WTC11 (cell line): ENCODE measurements around the gene CLEC1A. TPM values are rescaled to one million over a fixed set of nuclear protein-coding genes. Genes with fewer than 3 reads are reported as not detected.

ENCODE experiments used
- ATAC-seq: fragments of 200-7000 bp; cut with Tn5 transposase; 2 replicates; pipeline ENCODE4 v1.10.0; 2021; ENCODE audit warnings: mild to moderate bottlenecking, moderate library complexity
- CTCF ChIA-PET: fragments of 300-600 bp; sonication (Branson Sonifier 250); formaldehyde crosslinking; loops from one replicate; lab custom pipeline; 2021; ENCODE audit warnings: antibody characterized with exemption; lab: Charles Lee
- POLR2A ChIA-PET: fragments of 350-600 bp; sonication (Branson Sonifier 250); formaldehyde crosslinking; loops from one replicate; lab custom pipeline; 2021; ENCODE audit warnings: antibody characterized with exemption; lab: Charles Lee
- DNase-seq: peaks from one replicate; pipeline ENCODE4 v3.0.0; 2021; ENCODE audit warnings: low spot score
- H3K27ac Mint-ChIP-seq: 2 replicates; pipeline ENCODE4 v1.8.0; 2021; ENCODE audit warnings: mixed read lengths
- H3K27me3 Mint-ChIP-seq: 2 replicates; pipeline ENCODE4 v1.8.0; 2021; ENCODE audit warnings: low read depth, mild to moderate bottlenecking, moderate library complexity, mixed read lengths
- H3K36me3 Mint-ChIP-seq: 2 replicates; pipeline ENCODE4 v1.8.0; 2021; ENCODE audit warnings: mixed read lengths
- H3K4me1 Mint-ChIP-seq: 2 replicates; pipeline ENCODE4 v1.8.0; 2022; ENCODE audit warnings: mixed read lengths
- H3K4me3 Mint-ChIP-seq: 2 replicates; pipeline ENCODE4 v1.8.0; 2021; ENCODE audit warnings: mild to moderate bottlenecking, moderate library complexity, mixed read lengths
- H3K9me3 Mint-ChIP-seq: 2 replicates; pipeline ENCODE4 v1.8.0; 2021; ENCODE audit warnings: mixed read lengths
- AR ChIP-seq: fragments of 250-450 bp; sonication (Bioruptor Pico); IDR thresholded peaks from 2 replicates; pipeline ENCODE4 v1.9.0; 2021; ENCODE audit warnings: mild to moderate bottlenecking
- CREM ChIP-seq: sonication (generic); formaldehyde crosslinking; IDR thresholded peaks from 2 replicates; pipeline ENCODE4 v1.8.1; 2022; ENCODE audit warnings: mild to moderate bottlenecking, missing genetic modification reagents, moderate library complexity
- E2F1 ChIP-seq: sonication (generic); formaldehyde crosslinking; IDR thresholded peaks from 2 replicates; pipeline ENCODE4 v1.8.0; 2022; ENCODE audit warnings: mild to moderate bottlenecking, missing genetic modification reagents
- MYBL2 ChIP-seq: sonication (generic); formaldehyde crosslinking; IDR thresholded peaks from 2 replicates; pipeline ENCODE4 v1.8.1; 2023; ENCODE audit warnings: mild to moderate bottlenecking, moderate library complexity, missing genetic modification reagents
- NFE2L1 ChIP-seq: sonication (generic); formaldehyde crosslinking; IDR thresholded peaks from 2 replicates; pipeline ENCODE4 v1.8.1; 2023; ENCODE audit warnings: missing genetic modification reagents
- NFYB ChIP-seq: sonication (generic); formaldehyde crosslinking; conservative IDR thresholded peaks from 2 replicates; pipeline ENCODE4 v1.8.0; 2022; ENCODE audit warnings: low read depth, missing genetic modification reagents
- SMAD3 ChIP-seq: sonication (generic); formaldehyde crosslinking; IDR thresholded peaks from 2 replicates; pipeline ENCODE4 v1.8.0; 2022; ENCODE audit warnings: missing genetic modification reagents, mild to moderate bottlenecking, borderline replicate concordance
- SP1 ChIP-seq: sonication (generic); formaldehyde crosslinking; conservative IDR thresholded peaks from 2 replicates; pipeline ENCODE4 v1.8.1; 2022; ENCODE audit warnings: missing genetic modification reagents
- ZNF396 ChIP-seq: fragments of 250-450 bp; sonication (Bioruptor Pico); IDR thresholded peaks from 2 replicates; pipeline ENCODE4 v1.8.0; 2021; ENCODE audit warnings: mild to moderate bottlenecking, moderate library complexity, borderline replicate concordance
- total RNA-seq: library from RNA; stranded (reverse); gene quantifications from 3 replicates; pipeline ENCODE4 v1.2.3, GENCODE V29; 2021
- TF ChIP-seq, protein P1 (sequence below): sonication (generic); formaldehyde crosslinking; IDR thresholded peaks from 2 replicates; pipeline ENCODE4 v1.8.1; 2023; ENCODE audit warnings: mild to moderate bottlenecking, missing genetic modification reagents, borderline replicate concordance
- TF ChIP-seq, protein P2 (sequence below): sonication (generic); formaldehyde crosslinking; IDR thresholded peaks from 2 replicates; pipeline ENCODE4 v1.8.0; 2023; ENCODE audit warnings: mild to moderate bottlenecking, missing genetic modification reagents
- TF ChIP-seq, protein P3 (sequence below): sonication (generic); formaldehyde crosslinking; IDR thresholded peaks from 2 replicates; pipeline ENCODE4 v1.8.0; 2023; ENCODE audit warnings: missing genetic modification reagents, mild to moderate bottlenecking, borderline replicate concordance
- TF ChIP-seq, protein P4 (sequence below): sonication (generic); formaldehyde crosslinking; IDR thresholded peaks from 2 replicates; pipeline ENCODE4 v1.8.1; 2022; ENCODE audit warnings: low read depth, mild to moderate bottlenecking, moderate library complexity, missing genetic modification reagents, borderline replicate concordance
- TF ChIP-seq, protein P5 (sequence below): fragments of 250-450 bp; sonication (Bioruptor Pico); IDR thresholded peaks from 2 replicates; pipeline ENCODE4 v1.8.0; 2021; ENCODE audit warnings: mild to moderate bottlenecking

The CLEC1A gene
- total RNA-seq, 1 experiment from 2014 or later = not detected

- Mint-ChIP-seq H3K27ac (no peak overlapping the region), H3K4me3 (no peak overlapping the region), H3K9me3 (no peaks in the 10 kb centered on the region), H3K27me3 (no peaks in the 10 kb centered on the region), H3K36me3 (no peaks in the 10 kb centered on the region), H3K4me1 (no peaks in the 10 kb centered on the region; the same call in 1 of the 2 replicates)
- DNase-seq = no peak
- ChIA-PET CTCF (no interaction called here), POLR2A (no interaction called here)
- no peak for ATAC-seq
- TF ChIP-seq CREM (CRISPR knock-in tag) = no peak
- no peak for TF ChIP-seq SP1 (CRISPR knock-in tag)
- no peak for TF ChIP-seq SMAD3 (CRISPR knock-in tag)
- TF ChIP-seq, protein P1, sequence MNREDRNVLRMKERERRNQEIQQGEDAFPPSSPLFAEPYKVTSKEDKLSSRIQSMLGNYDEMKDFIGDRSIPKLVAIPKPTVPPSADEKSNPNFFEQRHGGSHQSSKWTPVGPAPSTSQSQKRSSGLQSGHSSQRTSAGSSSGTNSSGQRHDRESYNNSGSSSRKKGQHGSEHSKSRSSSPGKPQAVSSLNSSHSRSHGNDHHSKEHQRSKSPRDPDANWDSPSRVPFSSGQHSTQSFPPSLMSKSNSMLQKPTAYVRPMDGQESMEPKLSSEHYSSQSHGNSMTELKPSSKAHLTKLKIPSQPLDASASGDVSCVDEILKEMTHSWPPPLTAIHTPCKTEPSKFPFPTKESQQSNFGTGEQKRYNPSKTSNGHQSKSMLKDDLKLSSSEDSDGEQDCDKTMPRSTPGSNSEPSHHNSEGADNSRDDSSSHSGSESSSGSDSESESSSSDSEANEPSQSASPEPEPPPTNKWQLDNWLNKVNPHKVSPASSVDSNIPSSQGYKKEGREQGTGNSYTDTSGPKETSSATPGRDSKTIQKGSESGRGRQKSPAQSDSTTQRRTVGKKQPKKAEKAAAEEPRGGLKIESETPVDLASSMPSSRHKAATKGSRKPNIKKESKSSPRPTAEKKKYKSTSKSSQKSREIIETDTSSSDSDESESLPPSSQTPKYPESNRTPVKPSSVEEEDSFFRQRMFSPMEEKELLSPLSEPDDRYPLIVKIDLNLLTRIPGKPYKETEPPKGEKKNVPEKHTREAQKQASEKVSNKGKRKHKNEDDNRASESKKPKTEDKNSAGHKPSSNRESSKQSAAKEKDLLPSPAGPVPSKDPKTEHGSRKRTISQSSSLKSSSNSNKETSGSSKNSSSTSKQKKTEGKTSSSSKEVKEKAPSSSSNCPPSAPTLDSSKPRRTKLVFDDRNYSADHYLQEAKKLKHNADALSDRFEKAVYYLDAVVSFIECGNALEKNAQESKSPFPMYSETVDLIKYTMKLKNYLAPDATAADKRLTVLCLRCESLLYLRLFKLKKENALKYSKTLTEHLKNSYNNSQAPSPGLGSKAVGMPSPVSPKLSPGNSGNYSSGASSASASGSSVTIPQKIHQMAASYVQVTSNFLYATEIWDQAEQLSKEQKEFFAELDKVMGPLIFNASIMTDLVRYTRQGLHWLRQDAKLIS (CRISPR knock-in tag) = no peak
- TF ChIP-seq, protein P2, sequence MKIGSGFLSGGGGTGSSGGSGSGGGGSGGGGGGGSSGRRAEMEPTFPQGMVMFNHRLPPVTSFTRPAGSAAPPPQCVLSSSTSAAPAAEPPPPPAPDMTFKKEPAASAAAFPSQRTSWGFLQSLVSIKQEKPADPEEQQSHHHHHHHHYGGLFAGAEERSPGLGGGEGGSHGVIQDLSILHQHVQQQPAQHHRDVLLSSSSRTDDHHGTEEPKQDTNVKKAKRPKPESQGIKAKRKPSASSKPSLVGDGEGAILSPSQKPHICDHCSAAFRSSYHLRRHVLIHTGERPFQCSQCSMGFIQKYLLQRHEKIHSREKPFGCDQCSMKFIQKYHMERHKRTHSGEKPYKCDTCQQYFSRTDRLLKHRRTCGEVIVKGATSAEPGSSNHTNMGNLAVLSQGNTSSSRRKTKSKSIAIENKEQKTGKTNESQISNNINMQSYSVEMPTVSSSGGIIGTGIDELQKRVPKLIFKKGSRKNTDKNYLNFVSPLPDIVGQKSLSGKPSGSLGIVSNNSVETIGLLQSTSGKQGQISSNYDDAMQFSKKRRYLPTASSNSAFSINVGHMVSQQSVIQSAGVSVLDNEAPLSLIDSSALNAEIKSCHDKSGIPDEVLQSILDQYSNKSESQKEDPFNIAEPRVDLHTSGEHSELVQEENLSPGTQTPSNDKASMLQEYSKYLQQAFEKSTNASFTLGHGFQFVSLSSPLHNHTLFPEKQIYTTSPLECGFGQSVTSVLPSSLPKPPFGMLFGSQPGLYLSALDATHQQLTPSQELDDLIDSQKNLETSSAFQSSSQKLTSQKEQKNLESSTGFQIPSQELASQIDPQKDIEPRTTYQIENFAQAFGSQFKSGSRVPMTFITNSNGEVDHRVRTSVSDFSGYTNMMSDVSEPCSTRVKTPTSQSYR (CRISPR knock-in tag) = no peak
- TF ChIP-seq ZNF396 (CRISPR knock-in tag) = no peak
These were observed 23.3 kb downstream of the CLEC1A start for GRCh38 chr12:10075451-10075850.

DNA sequence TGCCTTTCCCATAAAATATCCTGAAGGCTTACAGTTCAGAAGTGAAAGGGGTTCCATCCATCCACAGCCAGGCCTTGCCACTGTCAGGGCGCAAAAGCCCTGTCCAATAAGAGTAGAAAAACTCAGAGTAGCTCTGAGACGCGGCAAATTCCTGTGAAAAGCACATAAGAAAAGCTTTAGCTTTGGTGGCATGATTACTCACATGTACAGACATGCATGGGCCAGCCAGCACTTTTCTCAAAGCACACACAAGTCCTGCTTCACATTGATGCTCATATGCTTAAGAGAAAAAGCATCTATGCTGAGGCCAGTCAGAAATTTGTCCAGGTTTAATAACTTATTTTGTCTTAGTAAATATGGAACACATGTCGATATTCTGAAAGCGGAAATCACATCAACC is 25.5 kb downstream of the CLEC1A start:
- no peaks in the 10 kb centered on the region for H3K27me3 Mint-ChIP-seq
- no peak for DNase-seq
- no peaks in the 10 kb centered on the region; the same call in 1 of the 2 replicates for H3K4me1 Mint-ChIP-seq
- CTCF ChIA-PET = no interaction called here
- no peak overlapping the region for H3K27ac Mint-ChIP-seq
- no peak for ATAC-seq
- no peaks in the 10 kb centered on the region for H3K36me3 Mint-ChIP-seq
- H3K4me3 Mint-ChIP-seq = no peak overlapping the region
- no peak for TF ChIP-seq E2F1
- TF ChIP-seq, protein P3, sequence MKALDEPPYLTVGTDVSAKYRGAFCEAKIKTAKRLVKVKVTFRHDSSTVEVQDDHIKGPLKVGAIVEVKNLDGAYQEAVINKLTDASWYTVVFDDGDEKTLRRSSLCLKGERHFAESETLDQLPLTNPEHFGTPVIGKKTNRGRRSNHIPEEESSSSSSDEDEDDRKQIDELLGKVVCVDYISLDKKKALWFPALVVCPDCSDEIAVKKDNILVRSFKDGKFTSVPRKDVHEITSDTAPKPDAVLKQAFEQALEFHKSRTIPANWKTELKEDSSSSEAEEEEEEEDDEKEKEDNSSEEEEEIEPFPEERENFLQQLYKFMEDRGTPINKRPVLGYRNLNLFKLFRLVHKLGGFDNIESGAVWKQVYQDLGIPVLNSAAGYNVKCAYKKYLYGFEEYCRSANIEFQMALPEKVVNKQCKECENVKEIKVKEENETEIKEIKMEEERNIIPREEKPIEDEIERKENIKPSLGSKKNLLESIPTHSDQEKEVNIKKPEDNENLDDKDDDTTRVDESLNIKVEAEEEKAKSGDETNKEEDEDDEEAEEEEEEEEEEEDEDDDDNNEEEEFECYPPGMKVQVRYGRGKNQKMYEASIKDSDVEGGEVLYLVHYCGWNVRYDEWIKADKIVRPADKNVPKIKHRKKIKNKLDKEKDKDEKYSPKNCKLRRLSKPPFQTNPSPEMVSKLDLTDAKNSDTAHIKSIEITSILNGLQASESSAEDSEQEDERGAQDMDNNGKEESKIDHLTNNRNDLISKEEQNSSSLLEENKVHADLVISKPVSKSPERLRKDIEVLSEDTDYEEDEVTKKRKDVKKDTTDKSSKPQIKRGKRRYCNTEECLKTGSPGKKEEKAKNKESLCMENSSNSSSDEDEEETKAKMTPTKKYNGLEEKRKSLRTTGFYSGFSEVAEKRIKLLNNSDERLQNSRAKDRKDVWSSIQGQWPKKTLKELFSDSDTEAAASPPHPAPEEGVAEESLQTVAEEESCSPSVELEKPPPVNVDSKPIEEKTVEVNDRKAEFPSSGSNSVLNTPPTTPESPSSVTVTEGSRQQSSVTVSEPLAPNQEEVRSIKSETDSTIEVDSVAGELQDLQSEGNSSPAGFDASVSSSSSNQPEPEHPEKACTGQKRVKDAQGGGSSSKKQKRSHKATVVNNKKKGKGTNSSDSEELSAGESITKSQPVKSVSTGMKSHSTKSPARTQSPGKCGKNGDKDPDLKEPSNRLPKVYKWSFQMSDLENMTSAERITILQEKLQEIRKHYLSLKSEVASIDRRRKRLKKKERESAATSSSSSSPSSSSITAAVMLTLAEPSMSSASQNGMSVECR (CRISPR knock-in tag) = no peak
- TF ChIP-seq, all 79 proteins: peak for 0
- no peaks in the 10 kb centered on the region for H3K9me3 Mint-ChIP-seq
- POLR2A ChIA-PET = no interaction called here

- H3K4me3 Mint-ChIP-seq = no peak overlapping the region
- H3K4me1 Mint-ChIP-seq = peaks cover 6% of the 10 kb centered on the region
- ChIA-PET POLR2A (no interaction called here), CTCF (no interaction called here)
- H3K27ac Mint-ChIP-seq = no peak overlapping the region
- no peaks in the 10 kb centered on the region for H3K9me3 Mint-ChIP-seq
- ATAC-seq = no peak
- H3K36me3 Mint-ChIP-seq = no peaks in the 10 kb centered on the region
- DNase-seq = no peak
- H3K27me3 Mint-ChIP-seq = no peaks in the 10 kb centered on the region
- TF ChIP-seq NFYB (CRISPR knock-in tag) (no peak), NFE2L1 (CRISPR knock-in tag) (no peak), MYBL2 (CRISPR knock-in tag) (no peak), AR (no peak)
- TF ChIP-seq, protein P4, sequence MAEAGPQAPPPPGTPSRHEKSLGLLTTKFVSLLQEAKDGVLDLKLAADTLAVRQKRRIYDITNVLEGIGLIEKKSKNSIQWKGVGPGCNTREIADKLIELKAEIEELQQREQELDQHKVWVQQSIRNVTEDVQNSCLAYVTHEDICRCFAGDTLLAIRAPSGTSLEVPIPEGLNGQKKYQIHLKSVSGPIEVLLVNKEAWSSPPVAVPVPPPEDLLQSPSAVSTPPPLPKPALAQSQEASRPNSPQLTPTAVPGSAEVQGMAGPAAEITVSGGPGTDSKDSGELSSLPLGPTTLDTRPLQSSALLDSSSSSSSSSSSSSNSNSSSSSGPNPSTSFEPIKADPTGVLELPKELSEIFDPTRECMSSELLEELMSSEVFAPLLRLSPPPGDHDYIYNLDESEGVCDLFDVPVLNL (CRISPR knock-in tag) = no peak
- TF ChIP-seq, protein P5, sequence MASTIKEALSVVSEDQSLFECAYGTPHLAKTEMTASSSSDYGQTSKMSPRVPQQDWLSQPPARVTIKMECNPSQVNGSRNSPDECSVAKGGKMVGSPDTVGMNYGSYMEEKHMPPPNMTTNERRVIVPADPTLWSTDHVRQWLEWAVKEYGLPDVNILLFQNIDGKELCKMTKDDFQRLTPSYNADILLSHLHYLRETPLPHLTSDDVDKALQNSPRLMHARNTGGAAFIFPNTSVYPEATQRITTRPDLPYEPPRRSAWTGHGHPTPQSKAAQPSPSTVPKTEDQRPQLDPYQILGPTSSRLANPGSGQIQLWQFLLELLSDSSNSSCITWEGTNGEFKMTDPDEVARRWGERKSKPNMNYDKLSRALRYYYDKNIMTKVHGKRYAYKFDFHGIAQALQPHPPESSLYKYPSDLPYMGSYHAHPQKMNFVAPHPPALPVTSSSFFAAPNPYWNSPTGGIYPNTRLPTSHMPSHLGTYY = no peak
These were observed 26.7 kb downstream of the CLEC1A start for GRCh38 chr12:10072131-10072530.
